CD4-positive, alpha-beta T cell treated with Interleukin-2 at 100 ng/mL for 4 hours (primary cell): ENCODE data around the gene RIC8A.
"Not testable (repeated sequence)": the region's sequence is repeated elsewhere in the genome, so short reads cannot be mapped to it uniquely, and the experiment has no call there.

ENCODE experiments used
- DNase-seq: peaks from one replicate; pipeline ENCODE4 v3.0.0-alpha.2; 2020; ENCODE audit warnings: low spot score

Gene RIC8A

DNA sequence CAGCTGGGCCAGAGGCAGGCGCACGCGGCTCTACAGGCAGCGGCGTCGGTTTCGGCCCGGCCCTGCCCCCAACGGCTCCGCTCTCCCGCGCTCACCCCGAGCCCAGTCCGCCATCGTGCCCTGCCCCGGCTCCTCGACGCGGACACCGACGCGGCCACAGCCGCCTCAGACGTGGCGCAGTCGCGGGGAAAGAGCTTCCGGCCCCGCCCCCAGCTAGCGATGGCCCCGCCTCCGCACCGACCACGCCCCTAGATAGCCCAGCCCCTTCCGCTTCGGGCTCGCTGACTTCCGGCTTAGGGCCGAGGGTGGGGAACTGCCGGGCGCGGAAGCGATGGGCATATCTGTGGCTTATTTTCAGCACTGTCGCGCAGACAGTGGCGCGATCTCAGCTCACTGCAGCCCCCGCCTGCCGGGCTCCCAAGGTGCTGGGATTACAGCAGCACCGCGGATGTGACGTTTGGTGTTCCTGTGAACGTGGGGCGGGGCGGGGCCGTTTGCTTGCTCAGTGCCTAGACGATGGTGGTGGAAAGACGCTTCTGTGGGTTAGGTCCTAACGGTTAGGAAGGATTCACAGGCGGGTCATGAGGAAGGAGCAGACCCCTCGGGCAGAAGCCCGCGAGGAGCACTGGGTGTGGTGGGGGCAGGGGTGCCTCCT is at the start of gene RIC8A, which contains the start of gene BET1L:
TSS of gene RIC8A (plus strand) at position 501 of the 655 bp plus-strand sequence. CDS start 1,147 bp downstream, outside the sequence.
TSS of gene BET1L (minus strand) at position 192 of the 655 bp plus-strand sequence. CDS start at position 114, 78 bp downstream.
- DNase-seq: peak; percentile 98

DNA sequence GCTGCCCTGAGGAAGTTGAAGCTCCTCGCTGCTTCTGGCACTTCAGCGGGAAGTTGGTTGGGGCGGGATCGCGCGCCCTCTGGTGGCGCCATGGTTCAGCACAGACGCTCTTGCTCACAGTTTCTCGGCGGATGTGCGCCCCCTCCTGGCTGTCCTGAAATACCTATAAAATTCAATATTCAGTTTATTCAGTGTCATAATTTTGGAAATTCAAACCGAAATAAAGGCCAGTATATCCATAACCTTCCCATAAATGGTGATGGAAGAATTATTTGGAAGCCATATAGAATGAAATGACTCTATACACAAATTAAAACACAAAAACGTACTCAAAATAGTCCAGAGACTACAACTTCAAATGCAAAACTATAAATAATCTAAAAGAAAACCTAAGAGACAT is 27.3 kb upstream of the RIC8A start:
- DNase-seq: not testable (repeated sequence)

DNA sequence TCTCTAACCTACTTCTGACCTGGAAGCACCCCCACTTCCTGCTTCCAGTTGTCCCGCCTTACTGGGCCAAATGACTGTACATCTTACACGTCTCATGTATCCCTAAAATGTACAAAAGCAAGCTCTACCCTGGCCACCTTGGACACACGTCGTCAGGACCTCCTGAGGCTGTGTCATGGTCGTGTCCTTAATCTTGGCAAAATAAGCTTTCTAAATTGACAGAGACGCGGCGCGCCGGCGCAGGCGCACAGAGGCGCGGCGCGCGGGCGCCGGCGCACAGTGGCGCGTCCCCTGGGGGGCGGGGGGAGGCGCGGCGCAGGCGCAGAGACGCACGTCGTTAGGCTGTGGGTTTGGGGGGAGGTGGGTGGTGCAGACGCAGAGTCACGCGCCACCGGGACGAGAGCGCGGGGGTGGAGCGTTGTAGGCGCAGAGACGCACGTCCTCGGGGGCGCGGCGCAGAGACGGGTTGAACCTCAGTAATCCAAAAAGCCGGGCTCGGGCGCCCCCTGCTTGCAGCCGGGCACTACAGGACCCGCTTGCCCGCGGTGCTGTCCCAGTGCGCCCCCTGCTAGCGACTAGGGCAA is 18.2 kb upstream of the RIC8A start:
- not testable (repeated sequence) for DNase-seq

DNA sequence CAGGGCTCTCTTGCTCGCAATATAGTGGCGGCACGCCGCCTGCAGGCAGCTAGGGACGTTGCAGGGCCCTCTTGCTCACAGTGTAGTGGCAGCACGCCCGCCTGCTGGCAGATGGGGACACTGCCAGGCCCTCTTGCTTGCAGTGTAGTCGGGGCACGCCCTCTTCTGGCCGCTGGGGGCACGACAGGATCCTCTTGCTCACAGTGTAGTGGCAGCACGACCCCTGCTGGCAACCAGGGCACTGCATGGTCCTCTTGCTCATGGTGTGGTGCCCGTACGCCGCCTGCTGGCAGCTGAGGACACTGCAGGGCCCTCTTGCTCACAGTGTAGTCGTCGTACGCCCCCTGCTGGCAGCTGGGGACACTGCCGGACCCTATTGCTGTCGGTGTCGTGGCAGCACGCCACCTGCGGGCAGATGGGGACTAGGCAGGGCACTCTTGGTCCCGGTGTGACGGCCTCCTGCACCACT is 17.6 kb upstream of the RIC8A start:
- not testable (repeated sequence) for DNase-seq

DNA sequence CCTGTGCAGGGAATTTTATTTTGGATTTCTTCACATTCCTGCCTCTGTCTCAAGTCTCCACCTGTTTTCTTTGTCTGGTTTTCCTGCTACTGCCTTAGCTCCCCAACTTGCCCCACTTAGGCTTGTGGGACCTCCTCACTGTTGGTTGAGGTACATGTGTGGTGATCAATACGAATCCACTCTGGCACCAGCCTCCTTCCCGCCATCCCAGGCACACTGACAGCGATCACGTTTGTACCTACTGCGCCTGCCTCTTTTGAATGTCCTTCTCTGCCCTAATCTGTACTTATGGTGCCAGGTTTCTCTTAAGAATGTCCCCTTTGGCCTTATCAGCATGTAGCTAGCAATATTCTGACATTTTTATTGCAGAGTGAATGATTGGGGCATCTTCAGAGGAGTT is 17.0 kb upstream of the RIC8A start:
- not testable (repeated sequence) for DNase-seq

- peak; percentile 45 for DNase-seq
These were observed 15.7 kb upstream of the RIC8A start for GRCh38 chr11:191490-192478.

GRCh38 chr11:192674-193128 is 14.8 kb upstream of the RIC8A start, which contains the start of gene SCGB1C1:
SCGB1C1 (plus strand) TSS chr11:193078; CDS start chr11:193100, 22 bp downstream.
- not testable (repeated sequence) for DNase-seq

DNA sequence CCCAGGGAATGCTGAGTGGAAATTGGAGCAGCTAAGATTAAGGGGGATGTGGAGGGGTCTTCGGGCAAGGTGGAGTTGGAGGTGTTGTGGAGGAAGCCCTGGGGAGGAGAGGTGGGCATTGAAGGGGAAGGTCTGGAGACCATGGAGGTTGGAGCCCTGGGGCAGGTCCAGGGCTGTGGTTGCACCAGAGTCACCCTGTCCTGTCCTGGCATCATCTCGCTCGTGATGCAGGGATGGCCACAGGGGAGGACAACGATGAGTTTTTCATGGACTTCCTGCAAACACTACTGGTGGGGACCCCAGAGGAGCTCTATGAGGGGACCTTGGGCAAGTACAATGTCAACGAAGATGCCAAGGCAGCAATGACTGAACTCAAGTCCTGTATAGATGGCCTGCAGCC is 14.0 kb upstream of the RIC8A start:
- not testable (repeated sequence) for DNase-seq

DNA sequence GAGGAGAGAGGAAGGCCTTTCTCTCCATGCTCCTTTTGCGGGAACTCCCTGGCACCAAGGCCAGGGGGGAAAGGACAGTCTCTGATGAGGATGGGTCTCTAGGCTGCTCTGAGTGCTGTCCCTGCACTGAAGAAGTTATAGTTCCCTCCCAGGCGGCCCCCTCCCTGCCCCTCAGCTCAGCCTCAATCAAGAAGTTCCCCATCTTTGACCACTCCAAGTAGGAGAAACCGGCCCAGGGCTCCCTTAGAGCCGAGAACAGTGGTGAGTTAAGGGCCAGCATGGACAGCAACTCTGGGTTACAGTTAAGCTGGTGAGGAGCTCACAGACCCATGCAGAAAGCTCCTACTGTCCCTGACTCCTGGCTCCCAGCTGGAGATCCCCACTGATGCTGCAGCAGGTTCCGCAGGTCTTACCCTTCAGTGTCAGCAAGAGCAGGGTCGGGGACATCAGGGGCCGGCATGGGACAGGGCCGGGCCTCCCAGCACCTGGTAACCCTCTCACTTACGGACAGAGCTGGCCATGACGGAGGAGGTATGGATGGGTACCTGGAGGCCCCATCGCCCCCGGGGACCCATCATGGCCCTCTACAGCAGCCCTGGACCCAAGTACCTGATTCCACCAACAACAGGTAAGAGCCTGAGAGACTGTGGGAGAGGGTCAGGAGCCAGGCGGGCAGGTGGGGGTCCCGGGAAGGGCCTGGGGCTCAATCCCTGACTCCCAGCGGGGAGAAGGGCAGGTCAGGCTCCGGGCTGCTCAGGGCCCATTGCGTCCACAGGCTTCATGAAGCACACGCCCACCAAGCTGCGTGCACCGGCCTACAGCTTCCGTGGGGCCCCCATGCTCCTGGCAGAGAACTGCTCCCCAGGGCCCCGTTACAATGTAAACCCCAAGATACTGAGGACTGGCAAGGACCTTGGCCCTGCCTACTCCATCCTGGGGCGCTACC is 10.4 kb upstream of the RIC8A start:
- DNase-seq: no peak

- no peak for DNase-seq
These were observed 9.7 kb upstream of the RIC8A start for GRCh38 chr11:197741-198235.

GRCh38 chr11:198236-198806 is 9.2 kb upstream of the RIC8A start:
- no peak for DNase-seq

DNA sequence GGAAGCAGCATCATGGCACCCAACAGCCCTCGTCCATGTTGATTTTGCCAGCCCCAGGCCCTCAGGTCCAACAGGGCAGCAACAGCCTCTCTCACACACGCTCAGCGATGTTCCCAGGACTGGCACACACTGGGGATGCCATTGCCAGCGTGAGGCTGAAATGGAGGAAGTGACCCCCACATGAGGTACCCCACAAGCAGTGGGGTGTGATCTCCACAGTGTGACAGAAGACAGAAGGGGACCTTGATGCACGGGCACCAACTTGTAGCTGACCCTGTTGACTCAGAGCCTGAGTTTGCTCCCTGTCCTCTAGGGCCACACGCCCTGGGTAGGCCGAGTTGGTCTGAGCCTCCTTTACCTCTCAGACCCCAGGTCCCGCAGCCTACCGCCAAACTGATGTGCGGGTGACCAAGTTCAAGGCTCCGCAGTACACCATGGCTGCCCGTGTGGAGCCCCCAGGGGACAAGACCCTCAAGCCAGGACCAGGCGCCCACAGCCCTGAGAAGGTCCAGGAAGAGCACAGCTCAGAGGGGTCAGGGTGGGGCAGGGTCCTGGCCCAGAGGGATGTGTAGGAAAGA is 8.4 kb upstream of the RIC8A start:
- no peak for DNase-seq

DNA sequence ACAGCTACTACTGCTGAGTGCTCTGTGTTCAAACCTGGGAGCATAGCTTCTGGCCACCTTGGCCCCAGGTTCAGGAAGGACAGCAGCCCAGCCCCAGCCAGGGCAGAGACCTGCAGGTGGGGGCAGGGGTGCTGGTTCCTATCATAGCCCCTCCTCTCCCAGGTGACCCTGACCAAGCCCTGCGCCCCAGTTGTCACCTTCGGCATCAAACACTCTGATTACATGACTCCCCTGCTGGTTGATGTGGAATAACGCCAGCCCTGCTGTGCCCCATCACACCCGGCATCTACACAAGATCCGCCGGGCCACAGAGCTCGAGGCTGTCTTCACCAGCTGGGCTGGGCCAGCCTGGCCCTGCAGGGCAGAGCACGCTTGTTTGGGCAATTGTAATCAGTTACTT is 7.7 kb upstream of the RIC8A start:
- DNase-seq: no peak

DNA sequence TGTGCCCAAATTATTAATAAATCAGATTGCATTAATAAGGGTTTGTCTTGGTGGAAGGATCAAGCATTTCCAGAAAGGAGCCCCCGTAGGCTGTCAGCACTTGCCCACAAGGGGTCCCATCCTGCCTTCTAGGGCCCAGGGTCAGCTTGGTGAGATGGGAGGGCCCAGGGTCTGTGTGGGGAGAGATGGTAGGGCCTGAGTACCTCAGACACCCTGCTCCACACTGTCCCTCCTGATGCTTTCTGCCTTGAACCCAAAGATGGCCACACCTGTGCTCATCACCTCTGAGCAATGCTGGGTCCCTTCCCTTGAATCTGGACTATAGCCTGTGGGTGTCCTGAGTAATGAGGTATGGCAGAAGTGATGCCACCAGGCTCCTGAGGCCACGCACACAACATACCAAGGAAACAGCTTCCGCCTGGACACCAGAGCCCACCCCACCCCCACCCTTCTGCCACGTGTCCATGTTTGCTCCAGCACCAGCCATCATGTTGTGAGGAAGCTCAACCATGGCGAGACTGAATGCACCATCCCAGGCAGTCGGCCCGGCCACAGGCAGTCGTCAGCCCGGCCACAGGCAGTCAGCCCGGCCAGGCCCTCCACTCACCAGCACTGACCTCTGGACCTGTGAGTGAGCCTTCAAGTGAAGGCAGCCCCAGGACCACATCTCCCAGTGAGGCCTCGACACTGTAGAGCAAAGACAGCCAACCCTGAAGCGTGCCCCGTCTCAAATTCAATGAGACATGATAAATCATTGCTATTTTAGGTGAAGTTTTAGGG is 7.1 kb upstream of the RIC8A start:
- no peak for DNase-seq

DNA sequence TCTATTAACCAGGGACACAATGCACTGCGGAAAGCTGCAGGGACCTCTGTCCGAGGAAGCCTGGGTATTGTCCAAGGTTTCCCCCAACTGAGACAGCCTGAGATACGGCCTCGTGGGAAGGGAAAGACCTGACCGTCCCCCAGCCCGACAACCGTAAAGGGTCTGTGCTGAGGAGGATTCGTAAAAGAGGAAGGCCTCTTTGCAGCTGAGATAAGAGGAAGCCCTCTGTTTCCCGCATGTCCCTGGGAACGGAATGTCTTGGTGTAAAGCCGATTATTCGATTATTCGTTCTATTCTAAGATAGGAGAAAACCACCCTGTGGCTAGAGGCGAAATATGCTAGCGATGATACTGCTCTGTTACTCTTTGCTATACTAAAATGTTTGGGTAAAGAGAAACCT is 5.5 kb upstream of the RIC8A start:
- no peak for DNase-seq

DNA sequence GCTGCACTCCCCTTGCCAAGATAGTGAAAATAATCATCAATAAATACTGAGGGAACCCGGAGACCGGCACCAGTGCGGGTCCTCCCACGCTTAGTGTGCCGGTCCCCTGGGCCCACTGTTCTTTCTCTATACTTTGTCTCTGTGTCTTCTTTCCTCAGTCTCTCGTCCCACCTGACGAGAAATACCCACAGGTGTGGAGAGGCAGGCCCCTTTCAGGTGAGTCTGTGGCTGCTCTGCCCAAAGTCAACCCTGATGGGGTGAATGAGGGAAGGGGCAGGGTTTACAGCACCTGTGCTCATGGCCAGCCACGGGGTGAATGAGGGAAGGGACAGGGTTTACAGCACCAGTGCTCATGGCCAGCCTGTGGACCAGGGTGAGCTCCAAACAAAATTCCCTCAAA is 5.0 kb upstream of the RIC8A start:
- no peak for DNase-seq

DNA sequence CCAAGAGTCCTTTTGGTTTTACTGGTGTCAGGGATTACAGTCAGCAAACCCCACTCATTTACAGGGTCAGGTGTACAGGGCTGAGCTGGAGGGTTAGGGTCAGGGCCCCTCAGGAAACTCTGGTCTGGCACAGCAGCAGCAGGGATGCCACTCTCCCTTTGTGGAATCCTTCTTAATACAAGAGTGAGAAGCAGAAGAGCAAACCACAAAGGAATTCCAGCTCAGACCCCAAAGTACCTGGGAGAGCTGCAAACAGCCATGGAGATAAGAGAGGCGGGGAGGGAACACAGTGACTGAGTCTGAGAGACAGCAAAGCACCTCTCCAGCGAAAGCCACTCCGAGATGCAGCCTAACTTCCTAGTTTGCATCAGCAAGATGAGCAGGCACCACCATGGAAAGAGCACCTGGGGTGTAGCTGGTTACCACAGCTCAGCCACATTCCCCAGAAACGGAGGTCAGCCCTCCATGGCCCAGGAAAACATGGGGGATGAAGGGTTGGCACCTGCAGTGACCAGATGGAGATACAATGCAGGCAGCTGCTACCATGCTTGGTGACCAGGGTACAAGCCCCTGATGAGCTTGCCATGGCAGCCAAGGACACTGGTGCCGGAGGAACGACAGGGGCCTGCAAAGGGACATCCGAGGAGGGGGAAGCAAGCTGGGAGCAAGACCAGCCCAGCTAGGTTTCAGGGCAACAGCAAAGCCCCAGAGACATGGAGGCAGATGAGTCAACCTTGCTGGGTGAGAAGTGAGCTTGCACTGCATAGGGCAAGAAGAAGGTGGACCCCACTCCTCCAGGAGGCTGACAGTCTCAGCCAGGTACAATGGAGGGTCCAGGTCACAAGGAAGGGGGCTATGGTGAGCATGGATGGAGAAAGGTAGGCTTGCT is 4.2 kb upstream of the RIC8A start:
- no peak for DNase-seq

DNA sequence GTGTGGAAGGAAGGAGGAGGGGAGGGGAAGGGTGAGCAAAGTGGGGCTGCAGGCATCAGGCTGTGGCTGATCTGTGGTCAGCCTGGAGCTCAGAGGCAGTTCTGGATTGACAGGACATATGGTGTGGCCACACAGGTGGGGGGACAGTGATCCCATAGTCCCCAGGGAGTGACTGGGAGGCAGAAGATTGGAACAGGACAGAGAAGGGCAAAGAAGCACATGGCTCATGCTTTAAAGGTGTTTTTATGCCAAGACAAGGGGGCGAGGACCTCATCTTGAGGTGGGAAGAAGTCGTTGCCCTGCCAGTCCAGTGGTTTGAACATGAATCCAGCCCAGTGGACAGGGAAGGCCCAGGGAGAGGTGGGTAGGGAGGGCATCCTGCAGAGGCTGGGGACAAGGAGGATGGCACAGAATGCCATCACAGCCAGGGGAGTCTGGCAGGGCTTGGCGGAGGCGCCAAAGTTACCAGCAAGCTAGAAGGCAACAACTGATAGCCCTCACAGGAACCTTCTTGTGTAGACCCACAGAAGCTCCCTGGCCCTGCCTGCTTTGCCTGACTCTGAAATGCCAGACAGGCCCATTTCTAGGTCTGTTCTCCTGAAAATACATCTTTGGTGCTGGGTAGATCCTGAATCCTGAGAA is 3.4 kb upstream of the RIC8A start:
- no peak for DNase-seq
